Retinal pigment epithelial cell (primary cell): Measurements from ENCODE around the gene USP7.

ENCODE experiments used
- DNase-seq: peaks from one replicate; pipeline ENCODE4 v3.0.0-alpha.2; 2010; ENCODE audit warnings: low read depth
- H3K4me3 ChIP-seq: 2 replicates; pipeline ENCODE4 v1.5.1; 2011; ENCODE audit warnings: mild to moderate bottlenecking, low read length, control low read depth, moderate library complexity
- CTCF ChIP-seq: conservative IDR thresholded peaks from 2 replicates; pipeline ENCODE4 v1.5.1; 2011; ENCODE audit warnings: low read depth, low read length, control low read depth, inconsistent platforms

The USP7 gene

GRCh38 chr16:8864480-8865110 is 99.1 kb downstream of the USP7 start:
- no peak for TF ChIP-seq CTCF
- H3K4me3 ChIP-seq: no peak overlapping the region
- DNase-seq: no peak

- H3K4me3 ChIP-seq: no peak overlapping the region
- DNase-seq: no peak
- TF ChIP-seq CTCF: no peak
These were observed 99.9 kb downstream of the USP7 start for GRCh38 chr16:8863594-8864424.

- DNase-seq: no peak
- H3K4me3 ChIP-seq: no peak overlapping the region
- no peak for TF ChIP-seq CTCF
These were observed 101.2 kb downstream of the USP7 start for GRCh38 chr16:8862309-8863130.

- DNase-seq: no peak
- TF ChIP-seq CTCF: no peak
- no peak overlapping the region for H3K4me3 ChIP-seq
These were observed 102.0 kb downstream of the USP7 start for GRCh38 chr16:8861563-8862308.

- no peak for TF ChIP-seq CTCF
- no peak for DNase-seq
- H3K4me3 ChIP-seq: no peak overlapping the region
These were observed 103.5 kb downstream of the USP7 start for GRCh38 chr16:8859913-8860881.
